HEK293 (cell line): ENCODE results near the gene AMZ2.

Source experiments
- KLF9 ChIP-seq: fragments of 450-650 bp; formaldehyde crosslinking; IDR thresholded peaks from 2 replicates; pipeline ENCODE4 v1.5.1; 2016; ENCODE audit warnings: missing biosample characterization, missing genetic modification characterization, low read depth
- MYNN ChIP-seq: fragments of 450-650 bp; formaldehyde crosslinking; IDR thresholded peaks from 2 replicates; pipeline ENCODE4 v1.5.1; 2016; ENCODE audit warnings: missing biosample characterization, missing genetic modification characterization, borderline replicate concordance
- OSR2 ChIP-seq: fragments of 450-650 bp; formaldehyde crosslinking; IDR thresholded peaks from 2 replicates; pipeline ENCODE4 v1.5.1; 2016; ENCODE audit warnings: missing biosample characterization, missing genetic modification characterization
- PRDM2 ChIP-seq: fragments of 450-650 bp; formaldehyde crosslinking; IDR thresholded peaks from 2 replicates; pipeline ENCODE4 v1.5.1; 2016; ENCODE audit warnings: missing biosample characterization, missing genetic modification characterization, borderline replicate concordance
- TSHZ1 ChIP-seq: fragments of 450-650 bp; formaldehyde crosslinking; IDR thresholded peaks from 2 replicates; pipeline ENCODE4 v1.5.1; 2016; ENCODE audit warnings: missing biosample characterization, missing genetic modification characterization, borderline replicate concordance
- ZBTB20 ChIP-seq: fragments of 450-650 bp; formaldehyde crosslinking; IDR thresholded peaks from 2 replicates; pipeline ENCODE4 v1.5.1; 2016; ENCODE audit warnings: missing biosample characterization, missing genetic modification characterization
- ZBTB21 ChIP-seq: fragments of 450-650 bp; formaldehyde crosslinking; IDR thresholded peaks from 2 replicates; pipeline ENCODE4 v1.5.1; 2017; ENCODE audit warnings: missing biosample characterization, missing genetic modification characterization
- ZBTB7A ChIP-seq: fragments of 450-650 bp; formaldehyde crosslinking; IDR thresholded peaks from 2 replicates; pipeline ENCODE4 v1.5.1; 2016; ENCODE audit warnings: low read depth, missing biosample characterization, missing genetic modification characterization
- ZEB2 ChIP-seq: fragments of 450-650 bp; formaldehyde crosslinking; IDR thresholded peaks from 2 replicates; pipeline ENCODE4 v1.5.1; 2016; ENCODE audit warnings: missing biosample characterization, missing genetic modification characterization
- ZFHX2 ChIP-seq: fragments of 450-650 bp; formaldehyde crosslinking; conservative IDR thresholded peaks from 2 replicates; pipeline ENCODE4 v1.5.1; 2016; ENCODE audit warnings: missing biosample characterization, missing genetic modification characterization
- ZFP37 ChIP-seq: fragments of 450-650 bp; formaldehyde crosslinking; IDR thresholded peaks from 2 replicates; pipeline ENCODE4 v1.5.1; 2016; ENCODE audit warnings: missing biosample characterization, missing genetic modification characterization
- ZNF114 ChIP-seq: fragments of 450-650 bp; formaldehyde crosslinking; IDR thresholded peaks from 2 replicates; pipeline ENCODE4 v1.5.0; 2017; ENCODE audit warnings: missing biosample characterization, missing genetic modification characterization
- ZNF184 ChIP-seq: fragments of 450-650 bp; IDR thresholded peaks from 2 replicates; pipeline ENCODE4 v1.5.1; 2018; ENCODE audit warnings: missing biosample characterization, mild to moderate bottlenecking, missing genetic modification characterization
- ZNF280C ChIP-seq: fragments of 450-650 bp; formaldehyde crosslinking; IDR thresholded peaks from 2 replicates; pipeline ENCODE4 v1.5.1; 2016; ENCODE audit warnings: missing biosample characterization, missing genetic modification characterization
- ZNF311 ChIP-seq: fragments of 450-650 bp; formaldehyde crosslinking; IDR thresholded peaks from 2 replicates; pipeline ENCODE4 v1.5.1; 2017; ENCODE audit warnings: missing biosample characterization, missing genetic modification characterization, borderline replicate concordance
- ZNF398 ChIP-seq: fragments of 450-650 bp; formaldehyde crosslinking; IDR thresholded peaks from 2 replicates; pipeline ENCODE4 v1.5.1; 2017; ENCODE audit warnings: missing biosample characterization, missing genetic modification characterization
- ZNF404 ChIP-seq: fragments of 450-650 bp; formaldehyde crosslinking; IDR thresholded peaks from 2 replicates; pipeline ENCODE4 v1.5.1; 2017; ENCODE audit warnings: missing biosample characterization, missing genetic modification characterization
- ZNF433 ChIP-seq: fragments of 450-650 bp; formaldehyde crosslinking; IDR thresholded peaks from 2 replicates; pipeline ENCODE4 v1.5.1; 2016; ENCODE audit warnings: missing biosample characterization, missing genetic modification characterization, low read depth
- ZNF596 ChIP-seq: fragments of 450-650 bp; IDR thresholded peaks from 2 replicates; pipeline ENCODE4 v1.5.0; 2018; ENCODE audit warnings: missing biosample characterization, mild to moderate bottlenecking, missing genetic modification characterization, moderate library complexity
- ZNF776 ChIP-seq: fragments of 450-650 bp; formaldehyde crosslinking; IDR thresholded peaks from 2 replicates; pipeline ENCODE4 v1.5.0; 2017; ENCODE audit warnings: missing biosample characterization, missing genetic modification characterization, borderline replicate concordance
- ZNF830 ChIP-seq: fragments of 450-650 bp; IDR thresholded peaks from 2 replicates; pipeline ENCODE4 v1.5.0; 2018; ENCODE audit warnings: missing biosample characterization, missing genetic modification characterization, low read depth, mild to moderate bottlenecking, moderate library complexity
- ZSCAN30 ChIP-seq: fragments of 450-650 bp; IDR thresholded peaks from 2 replicates; pipeline ENCODE4 v1.5.1; 2018; ENCODE audit warnings: missing biosample characterization, mild to moderate bottlenecking, missing genetic modification characterization, moderate library complexity
- TF ChIP-seq, protein P1 (sequence below): fragments of 450-650 bp; formaldehyde crosslinking; IDR thresholded peaks from 2 replicates; pipeline ENCODE4 v1.5.1; 2016; ENCODE audit warnings: missing biosample characterization, missing genetic modification characterization

The AMZ2 gene

GRCh38 chr17:68290268-68290954 lies 42.6 kb downstream of the AMZ2 start (continued):
- TF ChIP-seq TSHZ1 (tag by site-specific recombination) (peak; percentile 39; the same call in 1 of the 2 replicates), ZNF596 (tag by site-specific recombination) (0 out of 2 replicates have a peak, but pooled peaks have one; percentile 3), MYNN (tag by site-specific recombination) (no peak), ZFP37 (tag by site-specific recombination) (no peak), ZSCAN30 (tag by site-specific recombination) (no peak), ZNF398 (tag by site-specific recombination) (0 out of 2 replicates have a peak, but pooled peaks have one; percentile 9), ZBTB20 (tag by site-specific recombination) (peak; percentile 94), ZNF184 (tag by site-specific recombination) (no peak), ZEB2 (tag by site-specific recombination) (peak; percentile 42; the same call in 1 of the 2 replicates), ZBTB7A (0 out of 2 replicates have a peak, but pooled peaks have one; percentile 9), ZNF776 (no peak), ZNF830 (tag by site-specific recombination) (no peak), ZBTB21 (tag by site-specific recombination) (no peak), ZNF114 (tag by site-specific recombination) (no peak), ZNF433 (tag by site-specific recombination) (0 out of 2 replicates have a peak, but pooled peaks have one; percentile 4), ZNF311 (tag by site-specific recombination) (no peak), ZNF404 (tag by site-specific recombination) (no peak), PRDM2 (tag by site-specific recombination) (no peak), ZNF280C (tag by site-specific recombination) (no peak), OSR2 (no peak), ZFHX2 (tag by site-specific recombination) (no peak), KLF9 (tag by site-specific recombination) (no peak)
- TF ChIP-seq, protein P1, sequence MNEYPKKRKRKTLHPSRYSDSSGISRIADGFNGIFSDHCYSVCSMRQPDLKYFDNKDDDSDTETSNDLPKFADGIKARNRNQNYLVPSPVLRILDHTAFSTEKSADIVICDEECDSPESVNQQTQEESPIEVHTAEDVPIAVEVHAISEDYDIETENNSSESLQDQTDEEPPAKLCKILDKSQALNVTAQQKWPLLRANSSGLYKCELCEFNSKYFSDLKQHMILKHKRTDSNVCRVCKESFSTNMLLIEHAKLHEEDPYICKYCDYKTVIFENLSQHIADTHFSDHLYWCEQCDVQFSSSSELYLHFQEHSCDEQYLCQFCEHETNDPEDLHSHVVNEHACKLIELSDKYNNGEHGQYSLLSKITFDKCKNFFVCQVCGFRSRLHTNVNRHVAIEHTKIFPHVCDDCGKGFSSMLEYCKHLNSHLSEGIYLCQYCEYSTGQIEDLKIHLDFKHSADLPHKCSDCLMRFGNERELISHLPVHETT (tag by site-specific recombination): no peak
